Measurements from ENCODE around the gene C1QL4. TPM values are rescaled to one million over a fixed set of nuclear protein-coding genes. Genes with fewer than 3 reads are reported as not detected.

The C1QL4 gene
- total and polyA plus RNA-seq, 9 of the 15 experiments (the other 6 are each of a cell fraction or from before 2014, with no cell fraction given), result 0.08 to 2.1 (median 0.31) TPM

DNA sequence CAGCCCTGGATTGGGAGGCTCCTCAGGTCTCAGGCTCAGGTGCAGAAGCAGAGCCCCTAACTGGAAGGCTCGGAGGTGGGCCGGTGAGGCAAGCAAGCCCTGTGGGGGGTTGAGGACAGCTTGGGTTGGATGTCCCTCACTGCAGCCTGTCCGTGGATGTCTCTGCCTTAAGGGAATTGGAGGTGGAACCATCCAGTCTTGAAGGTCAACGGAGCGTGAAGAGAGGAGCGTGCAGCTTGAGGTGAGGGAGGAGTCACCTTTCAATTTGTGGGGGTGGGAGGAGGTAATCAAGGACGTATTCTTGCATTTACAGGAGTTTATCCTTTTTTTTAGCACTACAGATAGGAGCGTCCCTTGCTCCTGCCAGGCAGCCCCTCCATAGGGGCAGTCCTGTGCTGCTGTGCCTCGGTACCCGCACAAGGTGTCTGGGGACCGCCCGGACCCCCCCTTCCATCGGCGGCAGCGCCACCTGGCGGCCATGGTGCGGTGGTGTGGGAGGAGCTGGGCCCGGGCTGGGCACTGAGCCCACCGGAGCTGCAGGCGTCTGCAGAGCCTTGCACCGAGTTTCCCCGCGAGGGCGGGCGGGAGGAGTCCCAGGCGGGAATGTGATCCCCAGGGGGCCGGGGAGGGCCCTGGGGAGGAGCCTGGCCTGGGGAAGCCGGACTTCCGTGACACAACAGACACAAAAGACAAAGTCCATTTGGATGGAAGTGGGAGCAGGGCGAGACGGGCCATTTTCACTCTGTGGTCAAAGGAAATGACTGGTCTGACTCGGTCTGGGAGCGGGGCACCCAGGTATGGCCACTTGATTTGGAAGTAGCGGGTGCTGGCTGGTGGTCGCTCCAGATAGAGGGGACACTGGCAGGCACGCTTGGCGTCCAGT is 10.6 kb upstream of the C1QL4 start (continued):
- TF ChIP-seq, protein P1, sequence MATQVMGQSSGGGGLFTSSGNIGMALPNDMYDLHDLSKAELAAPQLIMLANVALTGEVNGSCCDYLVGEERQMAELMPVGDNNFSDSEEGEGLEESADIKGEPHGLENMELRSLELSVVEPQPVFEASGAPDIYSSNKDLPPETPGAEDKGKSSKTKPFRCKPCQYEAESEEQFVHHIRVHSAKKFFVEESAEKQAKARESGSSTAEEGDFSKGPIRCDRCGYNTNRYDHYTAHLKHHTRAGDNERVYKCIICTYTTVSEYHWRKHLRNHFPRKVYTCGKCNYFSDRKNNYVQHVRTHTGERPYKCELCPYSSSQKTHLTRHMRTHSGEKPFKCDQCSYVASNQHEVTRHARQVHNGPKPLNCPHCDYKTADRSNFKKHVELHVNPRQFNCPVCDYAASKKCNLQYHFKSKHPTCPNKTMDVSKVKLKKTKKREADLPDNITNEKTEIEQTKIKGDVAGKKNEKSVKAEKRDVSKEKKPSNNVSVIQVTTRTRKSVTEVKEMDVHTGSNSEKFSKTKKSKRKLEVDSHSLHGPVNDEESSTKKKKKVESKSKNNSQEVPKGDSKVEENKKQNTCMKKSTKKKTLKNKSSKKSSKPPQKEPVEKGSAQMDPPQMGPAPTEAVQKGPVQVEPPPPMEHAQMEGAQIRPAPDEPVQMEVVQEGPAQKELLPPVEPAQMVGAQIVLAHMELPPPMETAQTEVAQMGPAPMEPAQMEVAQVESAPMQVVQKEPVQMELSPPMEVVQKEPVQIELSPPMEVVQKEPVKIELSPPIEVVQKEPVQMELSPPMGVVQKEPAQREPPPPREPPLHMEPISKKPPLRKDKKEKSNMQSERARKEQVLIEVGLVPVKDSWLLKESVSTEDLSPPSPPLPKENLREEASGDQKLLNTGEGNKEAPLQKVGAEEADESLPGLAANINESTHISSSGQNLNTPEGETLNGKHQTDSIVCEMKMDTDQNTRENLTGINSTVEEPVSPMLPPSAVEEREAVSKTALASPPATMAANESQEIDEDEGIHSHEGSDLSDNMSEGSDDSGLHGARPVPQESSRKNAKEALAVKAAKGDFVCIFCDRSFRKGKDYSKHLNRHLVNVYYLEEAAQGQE (IDR thresholded peaks at IDR 0.05; ENCODE audit: borderline replicate concordance), result peak; percentile 38
- TF ChIP-seq, protein P1 (CRISPR knock-in tag; IDR thresholded peaks at IDR 0.05; ENCODE audit: low read depth), result no peak
- TF ChIP-seq CTBP1 (IDR thresholded peaks at IDR 0.05; ENCODE audit: borderline replicate concordance), result peak; percentile 81
- TF ChIP-seq E2F6 (IDR thresholded peaks at IDR 0.05; ENCODE audit: borderline replicate concordance in 1 of 2, extremely low read depth in 1 of 2, insufficient read depth in 1 of 2, insufficient read length in 1 of 2, low read depth in 1 of 2, low read length in 1 of 2, poor library complexity in 1 of 2, severe bottlenecking in 1 of 2), result peak in 1 of 2 experiments; percentile 35
- TF ChIP-seq DMBX1 (CRISPR knock-in tag; IDR thresholded peaks at IDR 0.05; ENCODE audit: borderline replicate concordance), result 0 out of 2 replicates have a peak, but pooled peaks have one; percentile 31
- no peak for TF ChIP-seq RBM14 (IDR thresholded peaks at IDR 0.05; ENCODE audit: borderline replicate concordance, insufficient read depth, low read depth, low read length)
- TF ChIP-seq XRCC3 (IDR thresholded peaks at IDR 0.05), result no peak
- TF ChIP-seq CREM (IDR thresholded peaks at IDR 0.05; ENCODE audit: low read depth), result peak; percentile 38; the same call in 1 of the 2 replicates

Data from K562 (cell line).